HEK293T (cell line): ENCODE measurements around the gene NXPH2.

Source experiments
- CTCF ChIA-PET: fragments of 350-600 bp; formaldehyde crosslinking; extraction: SDS; loops from one replicate; lab custom pipeline; 2021; ENCODE audit warnings: antibody characterized with exemption, inconsistent platforms; lab: Yijun Ruan, JAX
- POLR2A ChIA-PET: fragments of 350-600 bp; formaldehyde crosslinking; extraction: SDS; loops from one replicate; lab custom pipeline; 2020; ENCODE audit warnings: antibody characterized with exemption, inconsistent platforms; lab: Yijun Ruan, JAX
- DNase-seq: peaks from one replicate; pipeline ENCODE4 v3.0.0; 2012; ENCODE audit warnings: mixed read lengths; ENCODE audit errors: extremely low spot score
- ARNT ChIP-seq: fragments of 450-650 bp; IDR thresholded peaks from 2 replicates; pipeline ENCODE4 v1.6.1; 2017; ENCODE audit warnings: mild to moderate bottlenecking
- BHLHE40 ChIP-seq: fragments of 450-650 bp; IDR thresholded peaks from 2 replicates; pipeline ENCODE4 v1.6.1; 2016; ENCODE audit warnings: mild to moderate bottlenecking, moderate library complexity, borderline replicate concordance
- CTBP1 ChIP-seq: fragments of 450-650 bp; IDR thresholded peaks from 2 replicates; pipeline ENCODE4 v1.6.1; 2016; ENCODE audit warnings: borderline replicate concordance
- ELF4 ChIP-seq: fragments of 450-650 bp; IDR thresholded peaks from 2 replicates; pipeline ENCODE4 v1.6.1; 2017; ENCODE audit warnings: antibody characterized with exemption
- FOXA1 ChIP-seq: fragments of 450-650 bp; IDR thresholded peaks from 2 replicates; pipeline ENCODE4 v1.6.1; 2016; ENCODE audit warnings: mild to moderate bottlenecking
- FOXK2 ChIP-seq: fragments of 450-650 bp; IDR thresholded peaks from 2 replicates; pipeline ENCODE4 v1.6.1; 2016; ENCODE audit warnings: mild to moderate bottlenecking
- FOXM1 ChIP-seq: fragments of 450-650 bp; IDR thresholded peaks from 2 replicates; pipeline ENCODE4 v1.6.1; 2017; ENCODE audit warnings: mild to moderate bottlenecking, borderline replicate concordance
- HDGF ChIP-seq: fragments of 450-650 bp; IDR thresholded peaks from 2 replicates; pipeline ENCODE4 v1.6.1; 2017; ENCODE audit warnings: antibody characterized with exemption, borderline replicate concordance
- L3MBTL2 ChIP-seq: fragments of 450-650 bp; conservative IDR thresholded peaks from 2 replicates; pipeline ENCODE4 v1.6.1; 2016; ENCODE audit warnings: mild to moderate bottlenecking
- LEF1 ChIP-seq: fragments of 450-650 bp; IDR thresholded peaks from 2 replicates; pipeline ENCODE4 v1.6.1; 2017; ENCODE audit warnings: mild to moderate bottlenecking, borderline replicate concordance
- NFRKB ChIP-seq: fragments of 450-650 bp; IDR thresholded peaks from 2 replicates; pipeline ENCODE4 v1.6.1; 2016; ENCODE audit warnings: mild to moderate bottlenecking, moderate library complexity
- SP1 ChIP-seq: fragments of 450-650 bp; IDR thresholded peaks from 2 replicates; pipeline ENCODE4 v1.6.1; 2017
- SUZ12 ChIP-seq: fragments of 450-650 bp; IDR thresholded peaks from 2 replicates; pipeline ENCODE4 v1.6.1; 2016; ENCODE audit warnings: mild to moderate bottlenecking
- TARDBP ChIP-seq: fragments of 450-650 bp; IDR thresholded peaks from 2 replicates; pipeline ENCODE4 v1.6.1; 2016
- ZNF384 ChIP-seq: fragments of 450-650 bp; IDR thresholded peaks from 2 replicates; pipeline ENCODE4 v1.6.1; 2016
- TF ChIP-seq, protein P1 (sequence below): fragments of 450-650 bp; IDR thresholded peaks from 2 replicates; pipeline ENCODE4 v1.6.1; 2016

The NXPH2 gene

DNA sequence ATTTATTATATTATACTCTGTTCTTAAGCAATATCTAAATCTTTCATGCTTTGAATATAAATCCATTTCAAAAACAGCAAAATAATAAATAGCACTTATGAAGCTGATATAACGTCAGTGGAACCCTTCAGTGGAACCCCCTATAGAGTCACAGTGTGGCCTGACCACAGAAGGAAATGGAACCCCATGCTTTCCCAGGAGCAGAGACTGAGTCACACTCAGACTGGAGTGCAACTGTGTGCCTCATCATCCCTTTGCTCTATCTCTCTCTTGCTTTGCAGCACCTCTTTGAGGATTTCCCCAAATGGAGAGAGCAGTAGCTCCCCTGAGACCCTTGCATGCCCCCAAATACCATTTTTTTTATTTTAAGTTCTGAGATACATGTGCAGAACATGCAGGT is 13.1 kb downstream of the NXPH2 start:
- CTCF ChIA-PET, result no interaction called here
- DNase-seq, result no peak

DNA sequence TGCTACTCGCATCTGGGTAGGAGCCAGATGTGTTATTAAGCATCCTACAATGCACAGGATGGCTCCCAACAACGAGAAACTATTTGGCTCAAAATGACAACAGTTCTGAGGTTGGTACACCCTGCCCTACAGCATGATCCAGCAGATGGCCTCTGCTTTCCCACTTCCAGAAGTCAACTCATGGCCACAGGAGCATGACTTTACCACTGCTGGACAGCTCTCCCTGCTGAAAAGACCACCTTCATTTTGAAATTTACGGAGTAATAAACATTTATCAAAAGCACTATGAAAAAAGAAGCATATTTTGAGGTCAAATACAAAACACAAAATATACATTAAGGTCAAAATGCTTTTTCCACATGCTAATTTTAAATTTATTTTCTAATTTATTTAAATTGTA is 13.7 kb downstream of the NXPH2 start:
- POLR2A ChIA-PET, result no interaction called here
- CTCF ChIA-PET, result no interaction called here

More for the DNA sequence above, 13.1 kb downstream of the NXPH2 start:
- TF ChIP-seq CTBP1 (no peak), HDGF (no peak), SUZ12 (no peak), NFRKB (no peak), TARDBP (no peak), BHLHE40 (no peak), ZNF384 (no peak), FOXM1 (no peak), L3MBTL2 (no peak), ELF4 (no peak), ARNT (no peak), FOXA1 (no peak), FOXK2 (no peak), LEF1 (no peak), SP1 (no peak)
- TF ChIP-seq, protein P1, sequence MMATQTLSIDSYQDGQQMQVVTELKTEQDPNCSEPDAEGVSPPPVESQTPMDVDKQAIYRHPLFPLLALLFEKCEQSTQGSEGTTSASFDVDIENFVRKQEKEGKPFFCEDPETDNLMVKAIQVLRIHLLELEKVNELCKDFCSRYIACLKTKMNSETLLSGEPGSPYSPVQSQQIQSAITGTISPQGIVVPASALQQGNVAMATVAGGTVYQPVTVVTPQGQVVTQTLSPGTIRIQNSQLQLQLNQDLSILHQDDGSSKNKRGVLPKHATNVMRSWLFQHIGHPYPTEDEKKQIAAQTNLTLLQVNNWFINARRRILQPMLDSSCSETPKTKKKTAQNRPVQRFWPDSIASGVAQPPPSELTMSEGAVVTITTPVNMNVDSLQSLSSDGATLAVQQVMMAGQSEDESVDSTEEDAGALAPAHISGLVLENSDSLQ, result no peak
- POLR2A ChIA-PET, result no interaction called here

GRCh38 chr2:138763971-138764370 is 16.2 kb downstream of the NXPH2 start:
- TF ChIP-seq FOXK2 (no peak), CTBP1 (no peak), NFRKB (no peak), FOXA1 (no peak), SP1 (no peak), FOXM1 (no peak), L3MBTL2 (no peak), SUZ12 (no peak), TARDBP (no peak), BHLHE40 (no peak)
- POLR2A ChIA-PET, result no interaction called here
- DNase-seq, result no peak
- CTCF ChIA-PET, result no interaction called here

More for the DNA sequence above, 13.7 kb downstream of the NXPH2 start:
- no peak for DNase-seq
- TF ChIP-seq SUZ12, result no peak
- no peak for TF ChIP-seq NFRKB
- TF ChIP-seq, protein P1, result no peak
- no peak for TF ChIP-seq FOXK2
- no peak for TF ChIP-seq HDGF

GRCh38 chr2:138762533-138762932 is 17.7 kb downstream of the NXPH2 start:
- POLR2A ChIA-PET, result no interaction called here
- CTCF ChIA-PET, result no interaction called here
- no peak for TF ChIP-seq SUZ12
- no peak for TF ChIP-seq ARNT
- TF ChIP-seq HDGF, result no peak
- TF ChIP-seq LEF1, result no peak
- TF ChIP-seq FOXK2, result no peak
- TF ChIP-seq SP1, result no peak
- TF ChIP-seq, protein P1, result no peak
- TF ChIP-seq TARDBP, result no peak
- TF ChIP-seq ELF4, result no peak

GRCh38 chr2:138760676-138761075 is 19.5 kb downstream of the NXPH2 start:
- CTCF ChIA-PET, result no interaction called here
- TF ChIP-seq ELF4 (no peak), FOXA1 (no peak), TARDBP (no peak), FOXM1 (no peak), FOXK2 (no peak), ARNT (no peak), NFRKB (no peak), ZNF384 (no peak), HDGF (no peak)
- TF ChIP-seq, protein P1, result no peak
- POLR2A ChIA-PET, result no interaction called here
- DNase-seq, result no peak

More at GRCh38 chr2:138762533-138762932, 17.7 kb downstream of the NXPH2 start:
- DNase-seq, result no peak

DNA sequence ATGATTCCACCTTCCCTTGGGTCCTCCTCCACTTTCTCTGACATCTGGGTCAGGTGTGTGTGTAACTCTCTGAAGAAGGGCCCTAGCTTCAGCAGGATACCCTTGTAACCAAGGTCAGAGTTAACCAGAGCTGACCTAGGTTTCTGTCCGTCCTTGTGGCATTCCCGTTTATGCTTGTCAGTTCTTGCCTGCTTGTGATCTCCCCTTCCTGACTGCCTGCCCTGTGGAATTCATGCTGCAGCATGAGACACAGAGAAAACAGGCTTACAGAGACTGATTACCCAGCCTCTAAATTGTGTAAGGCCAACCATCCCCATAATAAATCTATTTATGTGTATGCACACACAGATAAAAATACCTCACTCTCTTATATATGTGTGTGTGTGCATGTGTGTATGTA is 22.8 kb downstream of the NXPH2 start:
- ChIA-PET POLR2A (no interaction called here), CTCF (no interaction called here)
- DNase-seq, result no peak
- TF ChIP-seq BHLHE40, result no peak
- no peak for TF ChIP-seq ARNT
- TF ChIP-seq FOXA1, result no peak
